Suprapubic skin (tissue), 3 donors: Measurements from ENCODE around the gene TMEM207.

Source experiments
- EP300 ChIP-seq: sonication (generic); formaldehyde crosslinking; IDR thresholded peaks from one replicate; pipeline ENCODE4 v1.6.1; 2017; ENCODE audit warnings: antibody characterized with exemption
- POLR2A ChIP-seq, 2 donors: fragments of 450-650 bp; IDR thresholded peaks; one replicate each; pipeline ENCODE4 v1.6.1; 2017; ENCODE audit warnings: antibody characterized with exemption in 2 of 2, mild to moderate bottlenecking in 2 of 2, moderate library complexity in 2 of 2
- TF ChIP-seq, protein P1 (sequence below), 2 donors: fragments of 200-600 bp in 1 of 2; fragments of 450-650 bp in 1 of 2; sonication (generic) in 1 of 2; IDR thresholded peaks; one replicate each; pipeline ENCODE4 v1.5.1; 2016 to 2019; ENCODE audit warnings: antibody characterized with exemption in 2 of 2, mild to moderate bottlenecking in 1 of 2, moderate library complexity in 1 of 2

- no peak for TF ChIP-seq EP300
- TF ChIP-seq, protein P1, sequence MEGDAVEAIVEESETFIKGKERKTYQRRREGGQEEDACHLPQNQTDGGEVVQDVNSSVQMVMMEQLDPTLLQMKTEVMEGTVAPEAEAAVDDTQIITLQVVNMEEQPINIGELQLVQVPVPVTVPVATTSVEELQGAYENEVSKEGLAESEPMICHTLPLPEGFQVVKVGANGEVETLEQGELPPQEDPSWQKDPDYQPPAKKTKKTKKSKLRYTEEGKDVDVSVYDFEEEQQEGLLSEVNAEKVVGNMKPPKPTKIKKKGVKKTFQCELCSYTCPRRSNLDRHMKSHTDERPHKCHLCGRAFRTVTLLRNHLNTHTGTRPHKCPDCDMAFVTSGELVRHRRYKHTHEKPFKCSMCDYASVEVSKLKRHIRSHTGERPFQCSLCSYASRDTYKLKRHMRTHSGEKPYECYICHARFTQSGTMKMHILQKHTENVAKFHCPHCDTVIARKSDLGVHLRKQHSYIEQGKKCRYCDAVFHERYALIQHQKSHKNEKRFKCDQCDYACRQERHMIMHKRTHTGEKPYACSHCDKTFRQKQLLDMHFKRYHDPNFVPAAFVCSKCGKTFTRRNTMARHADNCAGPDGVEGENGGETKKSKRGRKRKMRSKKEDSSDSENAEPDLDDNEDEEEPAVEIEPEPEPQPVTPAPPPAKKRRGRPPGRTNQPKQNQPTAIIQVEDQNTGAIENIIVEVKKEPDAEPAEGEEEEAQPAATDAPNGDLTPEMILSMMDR (IDR thresholded peaks at IDR 0.05) = no peak
- TF ChIP-seq POLR2A (IDR thresholded peaks at IDR 0.05) = no peak
These were observed 35.4 kb downstream of the TMEM207 start for GRCh38 chr3:190414297-190414696.
